Heart left ventricle (tissue), 13 donors: Measurements from ENCODE around the gene SRP72.

Experiments
- POLR2A ChIP-seq, 2 donors: fragments of 450-650 bp; IDR thresholded peaks; one replicate each; pipeline ENCODE4 v1.6.1; 2017; ENCODE audit warnings: antibody characterized with exemption in 2 of 2, mild to moderate bottlenecking in 2 of 2, moderate library complexity in 2 of 2
- TF ChIP-seq, protein P1 (sequence below), 12 donors: fragments of 200-600 bp; sonication (generic) in 4 of 12; IDR thresholded peaks; one replicate each; pipeline versions ENCODE4 v1.5.0 to v1.8.0; 2018 to 2022; ENCODE audit warnings: antibody characterized with exemption in 12 of 12, mild to moderate bottlenecking in 5 of 12
- donor health status: ischemic (EF 13 %, LVEDD 7.1; RV severe dilation, severe dysfunction).
- donor health status: DM: no; HTN: yes; CAD: no.
- donor health status: DM: no; HTN: no; CAD: no.
- donor health status: ischemic (EF 25% LVEDD 6.9; RV normal size, moderate dysfunction).
- donor health status: ischemic (EF 25% LVEDD 5.7; RV mildly dilated, moderate dysfunction).
- donor health status: ischemic (EF 35%, LVEDD 5.7; RV mildly dilated, moderate dysfunction).
- donor health status: nonischemic (EF 11% LVEDD 7.7; RV severe dilation, severe dysfunction).
- donor health status: DM: yes; HTN: yes; CAD: no.
- donor health status: PGD.
- donor health status: ischemic (EF 29% LVEDD 5.4; RV normal size, mild dysfunction).
- donor health status: nonischemic (EF 23%, LVEDD 6.1; RV moderate dilation, normal function).

DNA sequence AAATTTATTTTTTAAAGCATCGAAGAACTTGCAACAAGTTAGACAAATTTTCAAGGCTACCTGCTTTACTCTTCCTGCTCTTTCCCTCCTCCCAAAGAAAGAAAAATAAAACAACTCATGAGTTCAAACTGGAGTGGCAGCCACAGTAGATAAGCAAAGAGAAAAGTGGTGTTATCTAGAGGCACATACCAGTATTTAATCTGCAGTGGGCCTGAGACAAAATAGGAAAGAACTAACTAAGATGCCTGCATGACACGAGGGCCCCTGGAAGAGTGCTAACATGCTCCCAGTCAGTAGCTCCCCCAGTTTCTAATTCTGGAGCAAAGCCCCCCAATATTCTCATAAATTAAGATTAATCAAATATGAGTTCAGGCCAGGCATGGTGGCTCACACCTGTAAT lies 46.1 kb downstream of the SRP72 start:
- TF ChIP-seq POLR2A (IDR thresholded peaks at IDR 0.05): no peak
- TF ChIP-seq, protein P1, sequence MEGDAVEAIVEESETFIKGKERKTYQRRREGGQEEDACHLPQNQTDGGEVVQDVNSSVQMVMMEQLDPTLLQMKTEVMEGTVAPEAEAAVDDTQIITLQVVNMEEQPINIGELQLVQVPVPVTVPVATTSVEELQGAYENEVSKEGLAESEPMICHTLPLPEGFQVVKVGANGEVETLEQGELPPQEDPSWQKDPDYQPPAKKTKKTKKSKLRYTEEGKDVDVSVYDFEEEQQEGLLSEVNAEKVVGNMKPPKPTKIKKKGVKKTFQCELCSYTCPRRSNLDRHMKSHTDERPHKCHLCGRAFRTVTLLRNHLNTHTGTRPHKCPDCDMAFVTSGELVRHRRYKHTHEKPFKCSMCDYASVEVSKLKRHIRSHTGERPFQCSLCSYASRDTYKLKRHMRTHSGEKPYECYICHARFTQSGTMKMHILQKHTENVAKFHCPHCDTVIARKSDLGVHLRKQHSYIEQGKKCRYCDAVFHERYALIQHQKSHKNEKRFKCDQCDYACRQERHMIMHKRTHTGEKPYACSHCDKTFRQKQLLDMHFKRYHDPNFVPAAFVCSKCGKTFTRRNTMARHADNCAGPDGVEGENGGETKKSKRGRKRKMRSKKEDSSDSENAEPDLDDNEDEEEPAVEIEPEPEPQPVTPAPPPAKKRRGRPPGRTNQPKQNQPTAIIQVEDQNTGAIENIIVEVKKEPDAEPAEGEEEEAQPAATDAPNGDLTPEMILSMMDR (IDR thresholded peaks at IDR 0.05): no peak
